ENCODE measurements around the gene GPR35.

Gene GPR35

DNA sequence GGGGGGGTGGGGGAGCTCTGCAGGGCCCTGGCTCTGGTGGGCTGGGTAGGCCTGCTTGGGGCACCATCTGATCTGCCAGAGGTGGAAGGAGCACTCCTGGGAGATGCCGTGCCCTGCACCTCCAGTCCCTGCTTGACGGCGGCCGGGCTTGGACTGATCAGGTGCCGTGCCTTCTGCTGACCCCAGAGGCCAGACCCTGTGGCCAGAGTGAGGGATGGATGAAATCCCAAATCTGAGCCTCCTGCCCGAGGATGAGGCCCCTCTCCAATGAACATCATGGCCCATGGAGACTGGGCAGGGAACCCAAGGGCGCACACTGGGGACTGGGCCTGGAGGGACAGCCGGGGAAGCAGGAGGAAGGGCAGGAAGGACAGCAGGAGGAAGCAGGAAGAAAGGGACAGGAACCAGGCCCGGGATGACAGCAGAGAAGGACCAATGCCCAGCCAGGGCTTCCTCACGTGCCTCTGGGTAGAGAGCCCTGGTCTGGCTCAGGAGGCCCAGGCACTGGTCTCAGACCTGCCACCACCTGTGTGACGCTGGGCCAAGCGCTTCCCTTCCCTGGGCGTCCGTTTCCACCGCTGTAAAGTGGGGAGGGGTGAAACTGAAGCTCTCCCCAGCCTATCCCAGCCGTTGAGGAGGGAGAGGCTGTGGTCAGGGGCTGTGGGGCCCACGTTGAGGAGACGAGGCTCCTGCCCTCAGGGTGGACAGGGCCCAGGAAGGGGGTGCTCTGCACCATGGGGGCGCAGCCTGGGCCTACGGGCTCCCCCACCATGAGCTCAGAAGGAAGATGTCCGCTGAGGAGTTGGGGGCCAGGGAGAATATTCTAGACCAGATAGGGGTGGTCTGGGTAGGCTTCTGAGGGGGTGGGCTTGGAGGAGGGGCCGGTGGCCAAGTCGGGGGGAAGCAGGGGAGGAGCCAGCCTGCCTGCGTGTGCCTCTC lies 1.0 kb upstream of the GPR35 start:
- no peak for DNase-seq (ENCODE audit: low read depth in 2 of 2)

- DNase-seq (ENCODE audit: low read depth in 2 of 2), result peak in 1 of 2 experiments; percentile 30
These were observed 1.4 kb downstream of the GPR35 start for GRCh38 chr2:240626531-240627300.

DNA sequence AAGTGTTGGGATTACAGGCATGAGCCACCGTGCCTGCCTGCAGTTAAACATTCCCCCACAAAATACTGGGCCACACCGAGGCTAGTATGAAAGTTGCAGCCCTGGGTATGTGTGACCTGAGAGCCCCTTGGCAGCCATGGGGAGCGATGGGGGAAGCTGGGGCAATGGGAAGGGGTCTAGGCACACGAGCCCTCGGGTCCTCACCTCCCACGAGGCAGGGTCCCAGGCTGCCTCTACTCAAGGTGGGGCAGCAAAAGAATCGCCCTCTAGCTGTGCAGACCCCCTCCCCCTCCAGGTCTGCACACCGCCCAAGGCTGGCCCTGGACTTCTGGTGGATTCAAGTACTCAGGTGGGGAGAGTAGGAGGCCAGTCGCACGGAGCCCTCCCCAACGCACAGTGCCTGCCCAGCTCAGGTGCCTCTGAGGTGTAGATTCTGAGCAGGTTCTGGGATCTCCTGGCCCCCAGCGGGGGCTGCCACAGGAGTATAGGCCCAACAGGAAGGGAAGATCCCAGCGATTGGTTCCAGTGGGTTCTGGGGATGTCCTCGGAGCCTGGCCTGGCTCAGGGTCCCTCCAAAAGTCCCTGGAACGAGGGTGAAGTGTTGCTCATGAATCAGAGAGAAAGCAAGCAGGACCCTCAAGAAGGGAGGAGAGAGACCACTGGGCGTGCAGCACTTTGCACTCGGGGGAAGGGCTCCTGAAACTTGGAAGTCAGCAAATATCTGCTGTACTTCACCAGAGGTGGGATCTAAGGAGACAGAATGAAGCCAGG lies 2.6 kb downstream of the GPR35 start:
- no peak for DNase-seq (ENCODE audit: low read depth in 2 of 2)

DNA sequence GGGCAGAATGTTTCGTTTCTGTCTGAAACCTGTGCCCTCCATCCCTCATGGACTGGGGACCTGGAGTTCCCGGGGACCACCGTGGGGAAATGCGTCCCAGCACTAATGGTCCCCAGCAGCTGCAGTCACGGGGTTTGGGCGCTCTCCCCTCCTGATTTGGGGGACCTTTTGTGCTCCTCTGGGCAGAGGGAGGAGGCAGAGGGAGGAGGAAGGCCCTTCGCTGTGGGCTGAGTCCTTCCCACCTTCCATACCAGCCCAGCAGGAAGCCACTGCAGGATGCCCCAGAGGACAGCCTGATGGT lies 3.2 kb downstream of the GPR35 start:
- no peak for DNase-seq (ENCODE audit: low read depth in 2 of 2)

DNA sequence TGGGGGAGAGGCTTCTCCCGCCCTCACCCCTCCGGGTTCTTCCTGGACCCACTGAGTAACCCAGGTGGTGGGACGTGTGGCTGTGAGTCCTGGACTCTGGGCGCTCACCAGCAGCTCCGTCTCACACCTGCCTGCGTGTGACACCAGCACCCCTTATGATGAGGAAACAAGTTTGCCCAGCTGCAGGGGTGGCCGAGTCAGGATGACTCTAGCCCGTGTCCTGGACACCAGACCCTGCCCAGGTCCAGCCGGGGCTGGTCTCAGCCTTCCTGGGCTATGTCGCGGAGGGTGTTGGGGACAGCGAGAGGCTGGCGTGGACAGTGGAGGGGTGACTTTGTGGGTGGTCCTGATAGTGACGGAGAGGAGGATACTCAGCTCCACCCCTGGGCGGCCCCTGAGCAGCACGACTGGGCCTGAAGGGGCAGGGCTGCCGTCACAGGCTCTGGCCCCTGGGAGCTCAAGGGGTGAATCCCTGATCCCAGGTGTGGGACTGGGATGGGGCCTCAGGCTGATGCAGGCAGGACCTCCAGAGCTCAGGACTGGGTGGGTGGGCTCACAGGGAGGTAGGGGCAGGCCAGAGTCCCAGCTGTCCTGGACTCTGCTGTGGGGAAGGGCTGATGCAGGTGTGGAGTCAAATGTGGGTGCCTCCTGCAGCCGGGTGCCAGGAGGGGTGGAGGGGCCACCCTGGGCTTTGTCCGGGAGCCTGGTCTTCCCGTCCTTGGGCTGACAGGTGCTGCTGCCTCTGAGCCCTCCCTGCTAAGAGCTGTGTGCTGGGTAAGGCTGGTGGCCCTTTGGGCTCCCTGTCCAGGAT lies 3.7 kb downstream of the GPR35 start:
- no peak for DNase-seq (ENCODE audit: low read depth in 2 of 2)

DNA sequence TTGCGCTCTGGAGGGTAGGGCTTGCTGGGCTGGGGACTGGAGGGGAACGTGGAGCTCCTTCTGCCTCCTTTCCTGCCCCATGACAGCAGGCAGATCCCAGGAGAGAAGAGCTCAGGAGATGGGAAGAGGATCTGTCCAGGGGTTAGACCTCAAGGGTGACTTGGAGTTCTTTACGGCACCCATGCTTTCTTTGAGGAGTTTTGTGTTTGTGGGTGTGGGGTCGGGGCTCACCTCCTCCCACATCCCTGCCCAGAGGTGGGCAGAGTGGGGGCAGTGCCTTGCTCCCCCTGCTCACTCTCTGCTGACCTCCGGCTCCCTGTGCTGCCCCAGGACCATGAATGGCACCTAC lies 4.3 kb downstream of the GPR35 start:
- DNase-seq (ENCODE audit: low read depth in 2 of 2), result no peak

- DNase-seq (ENCODE audit: low read depth in 2 of 2), result no peak
These were observed 4.9 kb downstream of the GPR35 start for GRCh38 chr2:240629968-240630770.

DNA sequence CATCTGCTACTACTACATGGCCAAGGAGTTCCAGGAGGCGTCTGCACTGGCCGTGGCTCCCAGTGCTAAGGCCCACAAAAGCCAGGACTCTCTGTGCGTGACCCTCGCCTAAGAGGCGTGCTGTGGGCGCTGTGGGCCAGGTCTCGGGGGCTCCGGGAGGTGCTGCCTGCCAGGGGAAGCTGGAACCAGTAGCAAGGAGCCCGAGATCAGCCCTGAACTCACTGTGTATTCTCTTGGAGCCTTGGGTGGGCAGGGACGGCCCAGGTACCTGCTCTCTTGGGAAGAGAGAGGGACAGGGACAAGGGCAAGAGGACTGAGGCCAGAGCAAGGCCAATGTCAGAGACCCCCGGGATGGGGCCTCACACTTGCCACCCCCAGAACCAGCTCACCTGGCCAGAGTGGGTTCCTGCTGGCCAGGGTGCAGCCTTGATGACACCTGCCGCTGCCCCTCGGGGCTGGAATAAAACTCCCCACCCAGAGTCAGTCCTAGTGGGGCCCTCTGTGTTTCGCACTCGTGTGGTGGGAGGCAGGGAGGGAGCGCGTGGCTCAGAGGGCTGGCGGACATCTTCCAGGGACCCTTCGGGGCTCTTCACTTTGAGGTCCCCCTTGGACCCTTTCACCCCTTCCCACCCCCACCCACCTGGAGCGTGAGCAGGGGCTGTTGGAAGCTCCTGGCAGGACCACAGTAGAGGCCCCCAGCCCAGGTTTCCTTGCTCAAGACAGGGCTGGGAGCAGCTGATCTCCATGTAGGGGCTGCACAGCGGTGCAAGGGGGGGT lies 5.7 kb downstream of the GPR35 start:
- DNase-seq (ENCODE audit: low read depth in 2 of 2), result no peak

DNA sequence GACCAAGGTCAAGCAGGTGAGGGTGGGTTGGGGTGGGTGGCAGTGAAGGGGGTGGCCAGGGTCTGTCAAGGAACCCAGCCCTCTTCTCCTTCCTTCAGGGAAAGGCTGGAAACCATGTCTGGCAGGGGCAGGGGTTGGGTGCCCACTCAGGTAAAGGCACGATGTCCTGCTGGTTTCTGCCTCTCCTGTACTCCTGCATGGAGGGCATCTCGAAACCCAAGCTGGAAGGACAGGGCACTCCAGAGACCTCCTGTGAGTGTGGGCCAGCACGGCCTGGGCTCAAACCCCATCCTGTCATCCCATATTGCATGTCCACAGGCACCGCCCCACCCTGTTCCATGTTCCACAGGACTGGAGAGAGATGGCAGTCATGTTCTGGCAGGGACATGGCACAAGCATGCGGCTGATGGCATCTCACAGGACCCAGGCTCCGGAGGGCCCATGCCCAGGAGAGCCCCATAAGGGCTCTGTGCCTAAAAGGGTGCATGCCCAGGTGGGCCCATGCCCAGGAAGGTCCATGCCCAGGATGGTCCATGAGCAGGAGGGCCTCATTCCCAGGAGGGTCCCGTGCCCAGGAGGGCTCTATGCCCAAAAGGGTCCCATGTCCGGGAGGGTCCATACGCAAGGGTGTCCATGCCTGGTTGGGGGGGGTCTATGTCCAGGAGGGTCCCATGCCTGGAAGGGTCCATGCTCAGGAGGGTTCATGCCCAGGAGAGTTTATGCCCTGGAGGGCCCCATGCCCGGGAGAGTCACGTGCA lies 6.4 kb downstream of the GPR35 start:
- DNase-seq (ENCODE audit: low read depth in 2 of 2), result no peak

GRCh38 chr2:240632306-240632721 lies 7.0 kb downstream of the GPR35 start:
- no peak for DNase-seq (ENCODE audit: low read depth in 2 of 2)

DNA sequence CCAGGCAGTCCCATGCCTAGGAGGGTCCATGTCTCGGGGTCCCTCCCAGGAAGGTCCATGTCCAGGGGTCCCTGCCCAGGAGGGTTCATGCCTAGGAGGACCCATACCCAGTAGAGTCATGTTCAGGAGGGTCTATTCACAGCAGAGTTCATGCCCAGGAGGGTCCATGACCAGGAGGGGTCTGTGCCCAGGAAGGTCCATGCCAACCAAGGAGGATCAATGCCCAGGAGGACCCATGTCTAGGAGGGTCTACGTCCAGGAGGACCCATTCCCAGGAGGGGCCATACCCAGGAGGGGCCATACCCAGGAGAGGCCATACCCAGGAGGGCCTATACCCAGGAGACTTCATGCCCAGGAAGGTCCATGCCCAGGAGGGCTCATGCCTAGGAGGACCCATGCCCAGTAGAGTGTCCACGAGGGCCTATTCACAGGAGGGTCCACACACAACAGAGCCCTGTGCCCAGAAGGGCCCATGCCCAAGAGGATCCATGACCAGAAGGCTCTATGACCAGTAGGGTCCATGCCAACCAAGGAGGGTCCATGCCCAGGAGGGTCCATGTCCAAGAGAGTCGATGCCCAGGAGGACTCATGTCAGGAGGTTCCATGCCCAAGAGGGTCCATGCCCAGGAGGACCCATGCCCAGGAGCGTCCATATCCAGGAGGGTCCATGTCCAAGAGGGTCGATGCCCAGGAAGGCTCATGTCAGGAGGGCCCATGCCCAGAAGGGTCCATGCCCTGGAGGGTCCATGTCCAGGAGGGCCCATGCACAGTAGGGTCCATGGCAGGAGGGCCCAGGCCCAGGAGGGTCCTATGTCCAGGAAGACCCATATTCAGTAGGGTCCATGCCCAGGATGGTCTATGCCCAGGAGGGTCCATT lies 10.1 kb downstream of the GPR35 start:
- no peak for DNase-seq (ENCODE audit: low read depth in 2 of 2)

GRCh38 chr2:240635998-240636547 lies 10.8 kb downstream of the GPR35 start:
- no peak for DNase-seq (ENCODE audit: low read depth in 2 of 2)

DNA sequence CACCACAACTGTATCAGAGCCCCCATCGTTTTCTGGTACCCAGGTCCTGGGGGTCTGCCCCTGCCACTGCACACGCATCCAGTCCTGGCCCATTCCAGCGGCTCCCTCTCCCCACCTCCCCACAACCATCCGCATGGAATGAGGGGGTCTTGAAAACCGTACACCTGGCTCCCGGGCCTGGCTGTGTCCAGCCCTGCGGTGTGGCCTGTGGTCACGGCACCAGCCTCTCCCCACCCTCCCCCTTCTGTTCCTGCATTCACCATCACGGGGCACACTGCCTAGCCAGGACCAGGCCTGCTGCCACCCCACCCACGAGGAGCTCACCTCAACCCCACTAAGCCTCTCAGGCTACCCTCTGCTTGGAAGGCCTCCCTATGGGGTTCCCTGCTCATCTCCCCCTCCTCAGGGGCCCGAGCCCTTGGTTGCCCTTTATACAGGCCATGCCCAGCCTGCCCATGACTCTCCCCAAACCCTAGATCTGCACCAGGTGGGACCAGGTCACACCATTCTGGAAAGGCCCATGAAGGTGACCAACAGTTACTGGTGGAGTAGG lies 11.4 kb downstream of the GPR35 start:
- no peak for DNase-seq (ENCODE audit: low read depth in 2 of 2)

DNA sequence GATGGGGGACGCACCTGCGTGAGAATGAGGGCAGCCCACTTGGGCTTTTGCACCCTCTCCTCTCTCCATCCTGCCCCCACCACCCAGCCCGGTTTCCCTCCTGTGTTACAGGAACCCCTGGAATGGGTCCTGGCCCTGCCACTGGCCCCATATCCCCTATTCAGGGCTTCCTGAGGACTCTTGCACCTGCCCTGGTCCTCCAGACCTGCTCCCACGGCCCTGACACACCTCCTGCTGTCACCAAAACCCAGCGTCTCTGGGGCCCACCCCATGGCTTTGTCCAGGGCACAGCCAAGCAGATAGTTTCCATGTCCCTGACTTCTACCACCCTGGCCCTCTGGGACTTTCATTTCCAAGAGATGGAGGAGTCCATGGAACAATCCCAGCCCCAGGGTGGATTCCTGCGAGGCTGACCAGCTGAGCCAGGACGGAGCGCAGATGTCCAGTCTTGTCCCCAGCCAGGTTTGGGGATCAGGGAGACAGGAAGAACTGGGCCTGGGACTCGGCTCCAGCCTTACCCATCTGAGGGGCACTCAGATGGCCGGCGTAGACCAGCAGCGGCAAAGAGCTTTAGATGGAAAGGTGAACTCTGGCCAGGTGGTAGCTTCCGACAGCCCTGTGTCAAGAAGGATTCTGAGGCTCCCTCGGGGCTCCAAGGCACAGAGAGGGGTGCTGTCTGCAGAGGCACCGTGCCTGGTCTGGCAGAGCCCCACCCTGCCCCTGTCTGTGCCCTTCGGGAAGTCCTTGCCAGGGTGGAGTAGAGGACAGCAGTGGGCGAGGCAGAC lies 12.0 kb downstream of the GPR35 start:
- no peak for DNase-seq (ENCODE audit: low read depth in 2 of 2)

DNA sequence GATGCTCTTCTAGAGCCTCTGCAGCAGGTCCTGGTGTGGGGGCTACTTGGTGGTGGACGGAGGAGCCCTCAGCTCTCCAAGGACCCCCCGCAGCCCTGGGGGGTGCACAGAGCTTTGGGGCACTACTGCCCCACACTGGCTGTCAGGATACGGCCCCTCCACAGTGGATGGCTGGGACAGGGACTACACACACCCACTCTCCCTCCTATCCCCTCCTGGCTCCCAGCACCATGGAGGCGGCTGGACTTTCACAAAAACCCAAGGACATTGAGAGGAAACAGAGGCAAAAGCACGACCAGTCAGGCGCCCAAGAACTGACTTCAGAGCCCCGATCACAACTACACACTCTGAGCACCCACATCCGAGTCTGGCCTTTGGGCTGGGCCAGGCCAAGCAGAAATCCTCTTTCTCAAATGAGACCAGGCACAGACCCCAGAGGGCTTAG lies 12.6 kb downstream of the GPR35 start:
- no peak for DNase-seq (ENCODE audit: low read depth in 2 of 2)

GRCh38 chr2:240638512-240639160 lies 13.4 kb downstream of the GPR35 start:
- no peak for DNase-seq (ENCODE audit: low read depth in 2 of 2)
